GM18498 (cell line): ENCODE measurements around the gene HHAT.
"Not testable (repeated sequence)": the region's sequence is repeated elsewhere in the genome, so short reads cannot be mapped to it uniquely, and the experiment has no call there.

Experiments
- ATAC-seq: cut with Tn5 transposase; IDR thresholded peaks from one replicate; pipeline ENCODE4 v1.9.1; 2021; ENCODE audit warnings: mild to moderate bottlenecking, moderate library complexity; ENCODE audit not compliant: unreplicated experiment

Gene HHAT

DNA sequence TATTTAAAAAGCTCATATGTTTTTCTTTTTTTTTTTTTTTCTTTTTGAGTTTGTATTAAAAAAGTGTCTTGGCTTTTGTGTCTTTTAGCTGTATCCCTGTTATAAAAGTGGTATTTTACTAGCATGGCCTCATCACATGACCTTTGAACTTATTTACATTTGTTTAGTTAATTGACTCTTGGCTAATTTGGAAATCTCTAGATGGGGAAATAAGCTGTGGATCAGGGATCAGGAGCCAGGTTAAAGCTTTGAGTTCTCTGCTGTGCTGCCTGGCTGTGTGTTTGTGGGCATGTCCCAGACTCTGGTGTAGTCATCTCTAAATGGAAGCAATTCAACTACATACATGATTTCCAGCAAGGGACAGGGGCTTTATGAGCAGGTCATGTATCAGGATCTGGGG lies 56.5 kb downstream of the HHAT start:
- ATAC-seq: no peak

DNA sequence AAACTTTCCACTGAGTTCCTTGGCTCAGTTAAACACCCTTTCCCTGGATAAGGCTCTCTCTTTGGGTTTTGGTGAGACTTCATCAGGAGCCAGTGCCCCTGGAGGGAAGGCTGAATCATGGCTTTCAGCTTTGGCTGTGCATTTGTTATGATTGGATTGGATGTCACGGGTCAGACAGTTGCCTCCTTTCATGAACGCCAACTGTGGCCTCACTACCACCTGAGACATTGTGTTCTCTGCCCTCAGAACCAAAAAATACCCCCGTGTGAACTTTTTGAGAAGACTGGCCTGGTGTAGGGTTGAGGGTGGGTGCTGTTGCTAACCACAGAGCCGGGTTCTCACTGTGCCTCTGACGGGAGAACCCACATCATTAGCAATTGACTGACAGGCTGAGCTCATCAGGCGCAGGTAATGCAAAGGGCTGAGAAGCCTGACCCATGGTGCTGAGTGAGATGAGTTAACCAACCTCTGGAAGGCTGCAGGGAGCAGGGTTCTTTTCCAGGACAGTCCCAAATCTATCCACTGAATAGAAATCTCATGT lies 65.6 kb downstream of the HHAT start:
- ATAC-seq: peak; percentile 60

DNA sequence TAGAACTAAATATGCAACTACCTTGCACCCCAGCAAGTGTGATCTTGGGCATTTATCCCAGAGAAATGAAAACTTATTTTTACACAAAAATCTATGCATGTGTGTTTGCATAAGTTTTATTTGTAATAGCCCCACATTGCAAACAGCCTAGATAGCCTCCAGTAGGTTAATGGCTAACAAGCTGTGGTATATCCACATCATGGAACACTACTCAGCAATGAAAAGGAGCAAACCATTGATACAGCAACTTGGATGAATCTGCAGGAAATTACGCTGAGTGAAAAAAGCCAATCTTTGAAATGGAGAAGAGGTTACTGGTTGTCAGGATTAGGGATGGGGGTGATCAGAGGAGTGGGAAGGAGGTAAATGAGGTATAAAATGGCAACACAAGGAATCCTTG lies 67.8 kb downstream of the HHAT start:
- ATAC-seq: no peak

DNA sequence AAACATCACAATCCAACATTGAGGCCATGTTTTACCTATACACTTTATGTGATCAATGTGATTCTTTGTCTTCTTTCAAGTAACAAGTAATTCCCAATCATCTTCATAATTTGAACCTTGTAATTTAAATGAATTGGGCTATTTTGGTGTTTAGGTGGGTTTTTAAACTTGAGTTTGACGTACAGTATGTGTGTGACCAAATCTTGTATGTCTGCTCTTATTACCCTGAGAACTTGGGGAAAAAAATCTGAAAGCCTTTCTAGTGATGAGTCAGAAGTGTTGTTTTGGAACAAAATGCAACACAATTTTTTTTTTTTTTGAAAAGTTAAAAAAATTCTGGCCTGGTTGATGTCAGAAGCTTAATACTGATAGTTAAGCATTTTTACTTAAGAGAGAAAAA lies 68.5 kb downstream of the HHAT start:
- ATAC-seq: no peak

DNA sequence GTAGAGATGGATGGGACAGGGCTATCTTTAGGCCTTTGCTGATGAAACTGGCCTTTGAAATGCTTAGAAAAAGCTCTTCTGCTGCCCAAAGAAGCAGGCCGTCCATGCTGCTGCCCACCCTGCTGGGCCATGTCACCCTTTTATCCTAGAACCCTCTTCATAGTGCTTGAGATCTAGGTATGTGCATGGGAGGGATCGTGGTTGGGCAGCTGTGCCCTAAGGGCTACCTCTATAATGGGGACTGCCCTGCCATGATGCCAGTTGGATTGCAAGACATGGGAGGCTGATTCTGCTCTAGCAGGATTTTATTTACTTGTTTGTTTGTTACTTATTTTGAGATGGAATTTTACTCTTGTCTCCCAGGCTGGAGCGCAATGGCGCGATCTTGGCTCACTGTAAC lies 69.0 kb downstream of the HHAT start:
- ATAC-seq: no peak

DNA sequence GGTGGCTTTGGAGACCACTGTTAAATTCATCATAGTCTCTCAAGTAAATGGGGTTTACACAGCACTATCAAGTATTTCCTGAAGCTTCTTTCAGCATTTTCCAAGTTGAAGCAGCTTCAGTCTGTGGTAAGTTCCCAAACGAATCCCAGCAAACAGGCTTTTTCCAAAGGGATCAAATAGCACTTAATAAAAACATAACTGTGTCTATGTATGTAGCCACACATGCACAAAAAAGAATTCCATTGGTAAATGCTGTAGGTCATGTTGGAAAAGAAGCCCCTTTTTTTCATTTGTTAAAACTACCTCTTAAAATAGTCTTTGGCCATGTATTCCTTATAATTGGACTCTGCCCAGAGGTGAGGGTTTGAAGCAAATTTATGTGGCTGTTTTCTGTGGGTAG lies 69.8 kb downstream of the HHAT start:
- no peak for ATAC-seq

DNA sequence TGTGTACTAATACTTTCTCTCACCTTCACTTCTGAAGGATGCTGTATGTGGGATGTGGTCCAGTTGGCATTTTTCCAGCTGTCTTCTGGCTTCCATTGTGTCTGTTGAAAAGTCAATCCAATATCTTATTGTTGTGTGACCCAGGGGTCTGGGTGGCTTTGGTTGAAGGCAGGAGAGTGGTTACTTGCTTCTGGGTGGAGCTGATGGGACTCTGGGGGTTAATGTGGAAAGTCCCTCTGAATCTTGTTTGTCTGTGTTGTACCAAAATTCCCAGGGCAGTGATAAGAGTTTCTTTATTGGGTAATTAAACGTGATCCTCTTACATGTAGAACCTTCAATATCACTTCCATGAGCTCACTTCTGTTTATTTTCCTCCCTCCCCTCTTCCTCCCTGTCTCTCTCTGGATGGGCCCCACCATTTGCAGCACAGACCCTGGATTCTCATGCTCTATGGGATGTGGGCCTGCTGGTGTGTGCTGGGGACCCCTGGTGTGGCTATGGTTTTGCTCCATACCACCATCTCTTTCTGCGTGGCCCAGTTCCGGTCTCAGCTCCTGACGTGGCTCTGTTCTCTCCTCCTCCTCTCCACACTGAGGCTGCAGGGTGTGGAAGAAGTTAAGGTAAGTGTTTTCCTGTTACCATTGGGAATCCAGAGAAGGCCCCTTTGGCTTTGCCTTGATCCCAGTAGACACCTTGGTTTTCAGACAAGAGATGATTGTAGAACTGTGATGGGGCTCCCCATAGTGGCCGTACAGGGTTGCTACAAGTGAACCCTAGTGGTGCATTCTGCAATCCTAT lies 71.5 kb downstream of the HHAT start:
- ATAC-seq: peak; percentile 95

DNA sequence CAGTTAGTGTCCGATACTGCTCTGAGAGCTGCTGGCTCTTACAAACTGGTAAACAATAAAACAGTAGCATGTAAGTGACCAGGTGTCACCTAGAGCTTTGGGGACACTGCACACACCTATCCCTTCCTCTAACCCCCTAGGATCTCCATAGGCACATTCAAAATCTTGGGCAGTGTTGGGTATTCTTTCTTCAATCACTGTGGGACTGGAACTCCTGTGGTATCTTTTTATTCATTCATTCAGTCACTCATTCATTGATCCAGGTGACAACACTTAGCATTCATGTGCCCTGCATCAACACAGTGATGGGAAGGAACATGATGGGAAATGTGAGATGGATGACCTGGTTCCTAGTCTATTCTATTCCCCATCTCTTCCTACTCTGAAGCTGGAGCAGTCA lies 73.9 kb downstream of the HHAT start:
- no peak for ATAC-seq

DNA sequence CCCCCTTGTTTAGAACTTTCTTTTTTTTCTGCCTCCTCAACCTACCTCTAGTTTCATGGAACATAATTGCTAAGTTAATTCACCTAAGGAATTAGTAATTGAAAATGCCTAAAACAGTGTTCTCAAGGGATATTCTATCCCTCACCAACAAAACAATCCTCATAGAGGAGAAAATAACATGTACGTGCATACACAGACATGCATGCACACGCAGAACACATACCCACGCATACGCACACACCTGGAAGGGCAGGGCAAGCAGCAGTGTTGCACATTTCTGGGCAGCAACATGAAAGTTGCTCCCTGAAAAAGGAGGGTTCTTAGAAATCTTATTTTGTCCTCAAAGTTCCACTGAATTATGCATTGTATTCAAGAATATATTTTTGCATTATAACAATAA lies 76.6 kb downstream of the HHAT start:
- no peak for ATAC-seq

DNA sequence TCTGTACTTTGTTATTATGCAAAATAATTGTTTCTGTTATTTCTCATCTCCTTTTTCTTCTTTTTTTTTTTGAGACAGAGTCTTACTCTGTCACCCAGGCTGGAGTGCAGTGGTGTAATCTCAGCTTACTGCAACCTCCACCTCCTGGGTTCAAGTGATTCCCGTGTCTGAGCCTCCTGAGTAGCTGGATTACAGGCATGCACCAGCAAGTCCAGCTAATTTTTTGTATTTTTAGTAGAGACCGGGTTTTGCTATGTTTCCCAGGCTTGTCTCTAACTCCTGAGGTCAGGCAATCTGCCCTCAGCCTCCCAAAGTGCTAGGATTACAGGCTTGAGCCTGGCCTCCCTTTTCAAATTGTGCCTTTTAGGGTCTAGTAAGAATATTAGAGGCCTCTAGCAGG lies 77.6 kb downstream of the HHAT start:
- not testable (repeated sequence) for ATAC-seq

DNA sequence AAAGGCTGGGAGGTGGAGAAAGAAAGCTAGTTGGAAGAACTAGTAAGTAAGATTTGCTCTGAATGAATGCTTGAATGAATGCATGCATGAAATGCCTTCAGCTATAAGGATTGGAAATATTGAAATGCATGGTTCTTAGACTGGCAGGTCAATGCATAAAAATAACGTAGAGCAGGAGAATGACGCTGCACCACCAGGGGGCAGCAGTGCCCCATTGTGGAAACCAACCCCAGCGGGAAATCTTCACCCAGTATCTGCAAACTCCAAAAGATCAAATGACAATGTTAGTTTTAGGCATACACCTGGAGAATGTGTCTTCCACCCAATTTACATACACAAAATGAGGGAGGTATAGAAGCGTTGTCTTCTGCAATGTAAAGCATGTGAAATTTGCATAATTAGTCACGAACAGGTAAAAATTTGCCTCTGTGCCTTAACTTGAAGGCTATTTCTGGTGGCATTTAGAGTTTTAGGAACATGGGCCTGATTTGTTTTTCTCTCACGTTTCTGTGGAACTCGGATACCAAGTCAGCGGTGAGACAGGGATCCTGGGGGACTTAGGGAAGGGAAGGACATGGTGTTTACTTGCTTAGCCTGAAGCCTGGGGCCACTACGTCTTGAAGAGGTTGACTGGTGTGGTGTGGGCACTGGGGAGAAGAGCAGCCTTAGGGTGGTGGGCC lies 78.6 kb downstream of the HHAT start:
- peak; percentile 83 for ATAC-seq

DNA sequence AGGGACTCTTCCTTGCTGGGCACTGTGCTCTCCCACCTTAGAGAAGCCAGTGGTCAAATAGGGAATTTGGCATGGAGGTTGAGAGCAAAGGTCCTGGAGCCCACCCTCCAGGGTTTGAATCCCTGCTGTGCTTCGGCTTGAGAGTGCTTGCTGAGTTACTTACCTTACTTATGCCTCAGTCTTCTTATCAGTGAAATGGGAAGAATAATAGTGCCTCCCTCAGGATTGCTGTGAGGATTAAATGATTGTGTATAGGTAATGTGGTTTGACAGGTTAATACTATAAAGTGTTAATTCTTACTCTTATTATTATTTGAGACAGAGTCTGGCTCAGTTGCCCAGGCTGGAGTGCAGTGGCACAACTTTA lies 79.2 kb downstream of the HHAT start:
- ATAC-seq: no peak

DNA sequence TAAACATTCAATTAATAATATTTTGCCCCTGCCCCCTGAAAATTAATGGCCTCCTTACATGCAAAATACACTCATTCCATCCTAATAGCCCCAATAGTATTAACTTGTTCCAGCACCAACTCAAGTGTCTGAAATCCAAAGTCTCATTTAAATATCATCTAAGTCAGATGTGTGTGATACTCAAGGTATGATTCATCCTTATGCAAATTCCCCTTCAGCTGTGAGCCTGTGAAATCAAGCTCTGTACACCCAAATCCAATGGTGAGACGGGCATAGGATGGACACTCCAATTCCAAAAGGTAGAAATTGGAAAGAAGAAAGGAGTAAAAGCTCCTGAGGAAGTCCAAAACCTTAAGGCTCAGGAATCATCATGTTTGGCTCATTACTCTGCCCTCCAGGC lies 83.5 kb downstream of the HHAT start:
- no peak for ATAC-seq

DNA sequence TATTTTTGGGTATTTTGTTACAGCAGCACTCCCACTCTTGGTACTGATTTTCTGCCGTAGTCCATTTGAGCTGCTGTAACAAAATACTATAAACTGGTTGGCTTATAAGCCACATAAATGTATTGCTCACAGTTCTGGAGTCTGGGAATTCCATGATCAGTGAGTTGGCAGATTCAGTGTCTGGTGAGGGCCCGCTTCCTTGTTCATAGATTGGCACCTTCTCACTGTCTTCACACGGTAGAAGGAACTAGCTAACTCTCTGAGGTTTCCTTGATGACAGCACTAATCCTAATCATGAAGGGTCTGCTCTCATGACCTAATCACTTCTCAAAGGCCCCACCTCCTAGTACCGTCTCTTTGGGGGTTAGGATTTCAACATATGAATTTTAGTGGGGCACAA lies 85.2 kb downstream of the HHAT start:
- no peak for ATAC-seq

DNA sequence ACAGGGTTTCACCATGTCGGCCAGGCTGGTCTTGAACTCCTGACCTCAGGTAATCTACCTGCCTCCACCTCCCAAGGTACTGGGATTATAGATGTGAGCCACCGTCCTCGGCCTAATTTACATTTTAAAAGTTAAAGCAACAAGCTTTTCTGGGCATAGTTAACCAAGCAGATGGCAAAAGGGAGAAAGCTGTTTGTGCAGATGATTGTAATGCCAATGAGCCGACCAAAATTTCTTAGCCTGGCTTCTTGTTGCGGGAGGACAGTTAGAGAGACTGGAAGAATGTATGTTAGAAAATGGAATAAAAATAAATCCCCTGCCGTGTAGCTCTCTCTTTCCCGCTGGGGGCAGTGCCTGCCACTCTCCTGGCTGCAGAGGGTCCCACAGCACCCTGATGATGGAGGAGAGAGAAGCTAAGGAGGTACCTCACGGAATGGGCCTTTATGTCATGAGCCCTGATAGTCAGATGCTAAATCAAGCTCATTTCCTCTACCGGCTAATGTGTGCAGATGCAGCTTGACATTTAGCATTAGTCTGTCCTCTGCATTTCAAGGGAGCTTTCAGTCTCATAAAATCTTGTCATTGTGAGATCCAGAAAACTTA lies 87.2 kb downstream of the HHAT start:
- ATAC-seq: no peak

DNA sequence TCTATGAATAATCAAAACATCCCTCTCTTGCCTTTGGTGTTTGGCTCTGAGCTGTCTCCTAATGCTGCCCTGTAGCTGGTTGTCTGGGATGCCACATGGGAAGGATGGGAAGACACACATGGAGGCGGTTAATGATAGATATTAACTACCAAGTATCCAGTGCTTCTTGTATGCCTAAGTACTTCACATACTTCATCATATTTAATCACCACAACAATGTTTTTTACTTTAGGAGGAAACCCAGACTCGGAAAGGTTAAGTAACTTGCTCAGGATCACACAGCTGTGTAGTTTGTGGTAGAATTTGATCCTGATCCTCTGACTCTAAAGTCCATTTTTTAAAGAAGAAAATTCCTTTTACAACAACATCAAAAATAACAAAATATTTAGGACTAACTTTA lies 88.0 kb downstream of the HHAT start:
- ATAC-seq: no peak

DNA sequence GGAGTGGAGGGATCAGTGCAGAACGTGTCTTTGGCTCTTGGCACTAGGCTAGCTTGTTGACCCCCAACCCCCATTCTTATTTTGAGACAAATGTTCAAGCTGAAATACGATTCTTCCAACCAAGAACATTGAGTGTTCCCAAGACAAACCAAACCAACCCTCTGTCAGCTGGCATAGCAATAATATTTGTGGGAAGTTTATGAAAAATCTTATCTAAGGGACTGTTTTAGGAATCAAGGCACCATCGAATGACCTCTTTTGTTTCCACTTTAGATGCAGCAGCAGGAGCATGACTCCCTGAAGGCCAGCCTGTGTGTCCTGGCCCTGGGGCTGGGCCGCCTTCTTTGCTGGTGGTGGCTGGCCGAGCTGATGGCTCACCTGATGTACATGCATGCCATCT lies 89.2 kb downstream of the HHAT start:
- no peak for ATAC-seq

DNA sequence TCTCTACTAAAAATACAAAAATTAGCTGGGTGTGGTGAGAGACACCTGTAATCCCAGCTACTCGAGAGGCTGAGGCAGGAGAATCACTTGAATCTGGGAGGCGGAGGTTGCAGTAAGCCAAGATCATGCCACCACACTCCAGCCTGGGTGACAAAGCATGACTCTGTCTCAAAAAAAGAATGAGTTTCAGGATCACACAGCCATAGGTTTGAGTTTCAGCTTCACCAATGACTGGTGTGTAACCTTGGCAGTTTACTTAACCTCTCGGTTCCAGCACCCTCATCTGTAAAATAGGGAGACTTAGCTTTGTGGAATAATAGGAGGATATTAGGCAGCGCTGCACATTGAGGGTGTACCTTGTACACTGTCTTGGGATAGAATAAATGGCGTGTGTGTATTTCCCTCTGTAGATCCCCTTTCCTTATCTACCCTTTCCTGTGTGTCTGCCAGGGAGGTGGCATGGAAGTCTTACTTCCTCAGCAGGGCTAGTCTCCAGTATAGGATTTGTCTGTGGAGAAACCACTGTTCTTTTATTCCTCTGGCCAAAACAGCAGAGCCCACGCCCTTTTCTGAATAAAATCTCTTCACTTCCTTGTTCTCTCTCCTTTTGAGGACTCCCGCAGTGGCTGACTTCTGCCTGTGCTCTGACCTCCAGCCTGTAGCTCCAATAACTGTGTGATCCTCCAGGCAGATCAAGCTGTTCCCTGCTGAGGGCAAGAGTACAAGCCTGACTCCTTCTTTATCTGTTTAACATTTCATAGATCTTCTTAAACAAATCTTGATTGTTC lies 90.4 kb downstream of the HHAT start:
- no peak for ATAC-seq

DNA sequence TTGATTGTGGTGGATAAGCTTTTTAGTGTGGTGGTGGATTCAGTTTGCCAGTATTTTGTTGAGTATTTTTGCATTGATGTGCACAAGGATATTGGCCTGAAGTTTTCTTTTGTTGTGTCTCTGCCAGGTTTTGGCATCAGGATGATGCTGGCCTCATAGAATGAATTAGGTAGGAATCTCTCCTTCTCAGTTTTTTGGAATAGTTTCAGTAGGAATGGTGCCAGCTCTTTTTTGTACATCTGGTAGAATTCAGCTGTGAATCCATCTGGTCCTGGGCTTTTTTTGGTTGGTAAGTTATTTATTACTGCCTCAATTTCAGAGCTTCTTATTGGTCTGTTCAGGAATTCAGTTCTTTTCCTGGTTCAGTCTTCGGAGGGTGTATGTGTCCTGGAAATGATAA lies 98.0 kb downstream of the HHAT start:
- not testable (repeated sequence) for ATAC-seq

DNA sequence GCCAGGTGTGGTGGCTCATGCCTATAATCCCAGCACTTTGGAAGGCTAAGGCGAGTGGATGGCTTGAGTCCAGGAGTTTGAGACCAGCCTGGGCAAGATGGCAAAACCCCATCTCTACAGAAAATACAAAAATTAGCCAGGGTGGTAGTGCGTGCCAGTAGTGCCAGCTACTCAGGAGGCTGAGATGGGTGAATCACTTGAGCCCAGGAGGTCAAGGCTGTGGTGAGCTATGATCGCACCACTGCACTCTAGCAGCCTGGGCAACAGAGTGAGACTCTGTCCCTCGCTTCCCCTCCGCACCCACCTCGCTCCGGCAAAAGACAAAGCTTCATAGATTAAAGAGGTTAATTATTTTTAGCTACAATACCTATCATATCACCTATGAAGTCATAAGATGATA lies 100.0 kb downstream of the HHAT start:
- ATAC-seq: no peak

DNA sequence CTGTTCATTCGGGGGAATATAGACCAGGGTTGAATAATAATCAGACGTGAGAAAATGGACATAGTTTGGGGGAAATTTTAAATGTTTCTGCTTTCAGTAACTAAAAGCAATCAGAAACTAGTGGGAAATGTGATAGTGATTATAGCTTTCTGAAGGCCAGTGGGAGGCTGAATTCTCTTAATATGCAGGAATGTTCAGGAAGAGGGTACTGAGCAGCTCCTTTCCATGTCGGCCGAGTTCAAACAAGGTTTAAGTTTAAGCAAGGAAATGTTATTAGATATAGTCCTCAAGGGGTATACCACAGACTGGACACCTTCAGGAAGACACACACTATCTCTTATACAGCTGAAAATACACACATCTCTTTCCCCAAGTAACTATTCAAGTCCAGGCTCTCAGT lies 105.5 kb downstream of the HHAT start:
- no peak for ATAC-seq
